GM12878 (cell line): ENCODE results near the gene CDCP1. TPM values are rescaled to one million over a fixed set of nuclear protein-coding genes. Genes with fewer than 3 reads are reported as not detected.

Source experiments
- ATAC-seq: fragments of 200-7000 bp; cut with Tn5 transposase; 3 replicates; pipeline ENCODE4 v1.9.1; 2020; ENCODE audit warnings: mild to moderate bottlenecking, moderate library complexity
- BruUV-seq: library from RNA; stranded (reverse); fragments of 400-500 nt; replicated peaks from 2 replicates; lab custom pipeline; 2021; lab: Mats Ljungman, UMichigan
- CTCF ChIA-PET: fragments of 300-600 bp; sonication (Branson Sonifier 250); formaldehyde crosslinking; extraction: SDS; loops from one replicate; lab custom pipeline; 2021; ENCODE audit warnings: inconsistent platforms; lab: Yijun Ruan, JAX
- POLR2A ChIA-PET: fragments of 350-600 bp; formaldehyde crosslinking; extraction: SDS; loops from one replicate; lab custom pipeline; 2021; ENCODE audit warnings: inconsistent platforms; lab: Charles Lee
- RAD21 ChIA-PET: fragments of 300-600 bp; sonication (Branson Sonifier 250); formaldehyde crosslinking; loops from one replicate; lab custom pipeline; 2023; ENCODE audit warnings: antibody characterized with exemption; ENCODE audit not compliant: unreplicated experiment; lab: Charles Lee
- SMC1A ChIA-PET: fragments of 300-600 bp; sonication (Branson Sonifier 250); formaldehyde crosslinking; loops from one replicate; lab custom pipeline; 2023; ENCODE audit not compliant: unreplicated experiment, uncharacterized antibody; lab: Charles Lee
- DNase-seq: peaks from one replicate; pipeline ENCODE4 v3.0.0-alpha.2; 2011; ENCODE audit warnings: low read depth, low spot score
- FAIRE-seq: peaks from 3 replicates; lab custom pipeline; 2011; peaks lifted over from hg19 to GRCh38; lab: Jason Lieb, UNC
- H2AFZ ChIP-seq: 2 replicates; pipeline ENCODE4 v1.6.0; 2011; ENCODE audit warnings: low read depth, low read length, control low read depth; ENCODE audit not compliant: control insufficient read depth
- H3K27ac ChIP-seq: 2 replicates; pipeline ENCODE4 v1.5.1; 2011; ENCODE audit warnings: control low read depth; ENCODE audit not compliant: control insufficient read depth, insufficient read depth
- H3K27me3 ChIP-seq, 2 experiments: replicated peaks in 1 of 2; 2 replicates each; pipeline versions ENCODE4 v1.6.0 to v1.6.1; 2011; ENCODE audit warnings: low read length in 1 of 2; ENCODE audit not compliant: control insufficient read depth in 2 of 2, insufficient read depth in 2 of 2
- H3K36me3 ChIP-seq, 2 experiments: 2 replicates each; pipeline ENCODE4 v1.5.1; 2011; ENCODE audit warnings: low read length in 1 of 2; ENCODE audit not compliant: control insufficient read depth in 2 of 2, insufficient read depth in 2 of 2
- H3K4me1 ChIP-seq: 2 replicates; pipeline ENCODE4 v1.6.1; 2011; ENCODE audit warnings: mild to moderate bottlenecking, low read length, moderate library complexity, mixed read lengths; ENCODE audit not compliant: control insufficient read depth, insufficient read depth
- H3K4me2 ChIP-seq: 2 replicates; pipeline ENCODE4 v1.6.0; 2011; ENCODE audit warnings: control low read depth; ENCODE audit not compliant: control insufficient read depth, insufficient read depth
- H3K4me3 ChIP-seq: fragments of 200-600 bp; sonication (generic); 2 replicates; pipeline ENCODE4 v1.5.1; 2016
- H3K79me2 ChIP-seq: 2 replicates; pipeline ENCODE4 v1.6.0; 2011; ENCODE audit warnings: low read length; ENCODE audit not compliant: control insufficient read depth, insufficient read depth
- H3K9ac ChIP-seq: 2 replicates; pipeline ENCODE4 v1.8.0; 2011; ENCODE audit warnings: low read length, control low read depth, mixed read lengths; ENCODE audit not compliant: control insufficient read depth, insufficient read depth
- H3K9me3 ChIP-seq: replicated peaks from 3 replicates; pipeline ENCODE4 v1.5.1; 2011; ENCODE audit warnings: mild to moderate bottlenecking, low read length; ENCODE audit not compliant: control insufficient read depth, insufficient read depth
- H4K20me1 ChIP-seq: 2 replicates; pipeline ENCODE4 v1.6.0; 2011; ENCODE audit not compliant: control insufficient read depth, insufficient read depth
- ATF7 ChIP-seq: fragments of 450-650 bp; IDR thresholded peaks from 2 replicates; pipeline ENCODE4 v1.6.1; 2016; ENCODE audit warnings: low read depth, mild to moderate bottlenecking
- BMI1 ChIP-seq: fragments of 450-650 bp; IDR thresholded peaks from 2 replicates; pipeline ENCODE4 v1.6.1; 2016; ENCODE audit warnings: mild to moderate bottlenecking, moderate library complexity, borderline replicate concordance
- IRF4 ChIP-seq: IDR thresholded peaks from 2 replicates; pipeline ENCODE4 v1.6.1; 2011; ENCODE audit warnings: low read depth, low read length
- KDM1A ChIP-seq: fragments of 200-600 bp; sonication (generic); IDR thresholded peaks from 2 replicates; pipeline ENCODE4 v1.6.1; 2016; ENCODE audit warnings: borderline replicate concordance
- MYC ChIP-seq: IDR thresholded peaks from 2 replicates; pipeline ENCODE4 v1.6.1; 2011; ENCODE audit warnings: mild to moderate bottlenecking, low read length, moderate library complexity, inconsistent platforms; ENCODE audit not compliant: insufficient read depth, insufficient replicate concordance, insufficient read length, severe bottlenecking
- NFIC ChIP-seq: IDR thresholded peaks from 2 replicates; pipeline ENCODE4 v1.6.1; 2012; ENCODE audit warnings: low read depth, mild to moderate bottlenecking, inconsistent platforms, low read length, moderate library complexity
- NRF1 ChIP-seq: conservative IDR thresholded peaks from 2 replicates; pipeline ENCODE4 v1.6.1; 2011; ENCODE audit warnings: mild to moderate bottlenecking, low read depth, low read length, improper control_type of control experiment
- POLR2A ChIP-seq: IDR thresholded peaks from 2 replicates; pipeline ENCODE4 v1.6.1; 2011; ENCODE audit warnings: low read depth, mild to moderate bottlenecking, low read length
- RB1 ChIP-seq: fragments of 450-650 bp; formaldehyde crosslinking; IDR thresholded peaks from 2 replicates; pipeline ENCODE4 v1.6.1; 2017; ENCODE audit warnings: mild to moderate bottlenecking, borderline replicate concordance
- RFX5 ChIP-seq: IDR thresholded peaks from 2 replicates; pipeline ENCODE4 v1.6.1; 2011; ENCODE audit warnings: low read depth, low read length, improper control_type of control experiment
- YBX1 ChIP-seq: fragments of 450-650 bp; IDR thresholded peaks from 2 replicates; pipeline ENCODE4 v1.6.1; 2016; ENCODE audit warnings: antibody characterized with exemption
- WGBS: methylation state at CpG from one replicate; pipeline ENCODE4 v1.1.6; 2016; ENCODE audit warnings: low lambda C conversion rate; ENCODE audit not compliant: insufficient replicate concordance, insufficient coverage; ENCODE audit errors: missing lambda C conversion rate; 5-methylcytosine and 5-hydroxymethylcytosine counted together
- in situ Hi-C: fragments of 300-500 bp; cut with MboI; formaldehyde crosslinking; loops from 9 replicates; pipeline ENCODE4 v1.14.3; 2018; ENCODE audit warnings: mixed read lengths
- intact Hi-C: fragments of 100-400 bp; cut with micrococcal nuclease; formaldehyde crosslinking; loops from one replicate; pipeline ENCODE4 v1.14.2; 2022; ENCODE audit not compliant: unreplicated experiment
- polyA plus RNA-seq, 11 experiments: library from polyadenylated mRNA; depleted of rRNA in 4 of 11; unstranded in 6 of 11; stranded (reverse) in 5 of 11; fragments of >200 nt; fragmentation: Nextera tagmentation in 4 of 11; fragmentation: Illumina TruSeq in 1 of 11; extraction: Ambion mirVana in 4 of 11; extraction: Trizol in 1 of 11; gene quantifications; 1 replicate in 1 of 11; 2 replicates in 10 of 11; pipeline versions ENCODE4 v1.2.1 to v1.2.3, GENCODE V29; 2011 to 2016; ENCODE audit warnings: inconsistent platforms in 2 of 11, missing spikeins in 2 of 11, low read depth in 1 of 11
- total RNA-seq, 4 experiments: library from RNA; depleted of rRNA in 3 of 4; stranded (reverse); fragments of >200 nt in 3 of 4; fragmentation: Illumina TruSeq in 1 of 4; extraction: Trizol in 1 of 4; gene quantifications; 2 replicates each; pipeline versions ENCODE4 v1.2.1 to v1.2.3, GENCODE V29; 2013 to 2021
- TF ChIP-seq, protein P1 (sequence below): fragments of 450-650 bp; IDR thresholded peaks from 2 replicates; pipeline ENCODE4 v1.6.1; 2017; ENCODE audit warnings: borderline replicate concordance
- TF ChIP-seq, protein P2 (sequence below): fragments of 450-650 bp; IDR thresholded peaks from 2 replicates; pipeline ENCODE4 v1.6.1; 2018; ENCODE audit warnings: mild to moderate bottlenecking, low read depth, moderate library complexity; ENCODE audit not compliant: partially characterized antibody
- TF ChIP-seq, protein P3 (sequence below): fragments of 450-650 bp; formaldehyde crosslinking; IDR thresholded peaks from 2 replicates; pipeline ENCODE4 v1.4.0; 2020; ENCODE audit warnings: mild to moderate bottlenecking, moderate library complexity

The CDCP1 gene
- total and polyA plus RNA-seq, 10 of the 15 experiments (the other 5 are each of a cell fraction or from before 2014, with no cell fraction given): 0.35 to 2.2 (median 0.86) TPM

DNA sequence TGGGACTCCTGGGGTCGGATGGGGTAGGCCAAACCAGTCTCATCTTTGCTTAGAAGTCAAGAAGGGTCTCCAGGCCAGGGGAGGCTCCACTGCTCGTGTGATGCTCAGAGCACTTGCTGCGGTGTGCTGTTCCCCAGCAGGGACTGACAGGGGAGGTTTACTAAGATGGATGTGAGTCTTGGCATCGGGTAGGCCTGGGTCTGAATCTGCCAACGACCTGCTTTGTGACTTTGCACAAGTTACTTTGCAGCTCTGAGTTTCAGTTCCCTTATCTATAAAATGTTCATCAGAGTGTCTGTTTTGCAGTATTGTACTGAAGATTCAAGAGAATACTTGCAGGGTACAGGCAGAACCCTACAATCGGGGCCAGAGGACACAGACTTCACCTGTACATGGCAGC, 17.3 kb upstream of the CDCP1 start (continued):
- TF ChIP-seq, protein P1, sequence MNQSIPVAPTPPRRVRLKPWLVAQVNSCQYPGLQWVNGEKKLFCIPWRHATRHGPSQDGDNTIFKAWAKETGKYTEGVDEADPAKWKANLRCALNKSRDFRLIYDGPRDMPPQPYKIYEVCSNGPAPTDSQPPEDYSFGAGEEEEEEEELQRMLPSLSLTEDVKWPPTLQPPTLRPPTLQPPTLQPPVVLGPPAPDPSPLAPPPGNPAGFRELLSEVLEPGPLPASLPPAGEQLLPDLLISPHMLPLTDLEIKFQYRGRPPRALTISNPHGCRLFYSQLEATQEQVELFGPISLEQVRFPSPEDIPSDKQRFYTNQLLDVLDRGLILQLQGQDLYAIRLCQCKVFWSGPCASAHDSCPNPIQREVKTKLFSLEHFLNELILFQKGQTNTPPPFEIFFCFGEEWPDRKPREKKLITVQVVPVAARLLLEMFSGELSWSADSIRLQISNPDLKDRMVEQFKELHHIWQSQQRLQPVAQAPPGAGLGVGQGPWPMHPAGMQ: no peak
- 0 out of 2 replicates have a peak, but pooled peaks have one; percentile 16 for TF ChIP-seq ATF7
- TF ChIP-seq BMI1: no peak
- 0 out of 2 replicates have a peak, but pooled peaks have one; percentile 50 for TF ChIP-seq IRF4

DNA sequence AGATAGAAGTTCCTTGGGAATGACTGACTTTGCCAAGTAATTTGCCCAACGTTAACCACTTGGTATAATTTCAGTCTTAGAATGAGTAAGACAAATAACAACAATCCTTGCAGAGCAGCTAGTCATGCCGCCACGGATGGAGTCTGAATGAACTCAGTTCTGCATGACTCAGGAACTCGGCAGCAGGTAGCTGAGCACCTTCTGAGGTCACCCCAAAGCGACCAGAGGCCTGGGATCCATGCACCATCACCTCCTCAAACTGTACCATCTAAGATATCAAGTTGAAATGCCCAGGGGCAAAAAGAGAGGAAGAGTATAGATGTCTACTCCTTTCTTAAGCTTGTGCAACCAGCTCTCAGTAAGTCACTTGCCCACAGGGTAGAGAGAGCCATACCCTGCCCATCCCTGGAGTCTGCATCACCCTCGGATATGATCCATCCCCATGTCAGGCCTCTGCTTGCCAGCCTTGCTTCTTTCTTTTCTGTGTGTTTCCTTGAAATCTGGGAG, 8.5 kb upstream of the CDCP1 start:
- ChIA-PET RAD21 (interaction anchor here (1.1 kb wide), 1 partner anchor 37 kb away, joined by 3 read pairs; no protein-coding TSS in a partner anchor), SMC1A (interaction anchor here (0.7 to 2.5 kb wide), 8 partner anchors 9 to 115 kb away, joined by 3 to 8 read pairs (median 4); no protein-coding TSS in a partner anchor), CTCF (interaction anchor here (1.1 to 1.2 kb wide), 2 partner anchors 55 to 168 kb away, joined by 3 to 7 read pairs; no protein-coding TSS in a partner anchor), POLR2A (interaction anchor here (1.3 kb wide), 1 partner anchor 40 kb away, joined by 3 read pairs; no protein-coding TSS in a partner anchor)
- no peak for DNase-seq
- H3K9me3 ChIP-seq: no peaks in the 10 kb centered on the region; the same call in 2 of the 3 replicates
- no peak for FAIRE-seq
- no peak overlapping the region for H2AFZ ChIP-seq
- H3K4me2 ChIP-seq: no peak overlapping the region
- intact Hi-C loops: no loop called here
- no peaks in the 10 kb centered on the region; a peak in 2 of 4 replicates for H3K27me3 ChIP-seq
- no peak for ATAC-seq
- no peaks in the 10 kb centered on the region for H3K36me3 ChIP-seq
- no peak overlapping the region for H3K9ac ChIP-seq
- in situ Hi-C loops: no loop called here
- H4K20me1 ChIP-seq: no peaks in the 10 kb centered on the region
- H3K4me1 ChIP-seq: no peaks in the 10 kb centered on the region
- no peak overlapping the region for H3K27ac ChIP-seq
- H3K79me2 ChIP-seq: no peaks in the 10 kb centered on the region
- BruUV-seq: no TSS peak
- H3K4me3 ChIP-seq: no peak overlapping the region
- 16% methylated on average over 6 of the region's 6 CpGs for WGBS
- TF ChIP-seq NRF1 (no peak), YBX1 (no peak), KDM1A (no peak), RB1 (no peak), RFX5 (no peak), NFIC (no peak), POLR2A (no peak), MYC (no peak)
- TF ChIP-seq, protein P2, sequence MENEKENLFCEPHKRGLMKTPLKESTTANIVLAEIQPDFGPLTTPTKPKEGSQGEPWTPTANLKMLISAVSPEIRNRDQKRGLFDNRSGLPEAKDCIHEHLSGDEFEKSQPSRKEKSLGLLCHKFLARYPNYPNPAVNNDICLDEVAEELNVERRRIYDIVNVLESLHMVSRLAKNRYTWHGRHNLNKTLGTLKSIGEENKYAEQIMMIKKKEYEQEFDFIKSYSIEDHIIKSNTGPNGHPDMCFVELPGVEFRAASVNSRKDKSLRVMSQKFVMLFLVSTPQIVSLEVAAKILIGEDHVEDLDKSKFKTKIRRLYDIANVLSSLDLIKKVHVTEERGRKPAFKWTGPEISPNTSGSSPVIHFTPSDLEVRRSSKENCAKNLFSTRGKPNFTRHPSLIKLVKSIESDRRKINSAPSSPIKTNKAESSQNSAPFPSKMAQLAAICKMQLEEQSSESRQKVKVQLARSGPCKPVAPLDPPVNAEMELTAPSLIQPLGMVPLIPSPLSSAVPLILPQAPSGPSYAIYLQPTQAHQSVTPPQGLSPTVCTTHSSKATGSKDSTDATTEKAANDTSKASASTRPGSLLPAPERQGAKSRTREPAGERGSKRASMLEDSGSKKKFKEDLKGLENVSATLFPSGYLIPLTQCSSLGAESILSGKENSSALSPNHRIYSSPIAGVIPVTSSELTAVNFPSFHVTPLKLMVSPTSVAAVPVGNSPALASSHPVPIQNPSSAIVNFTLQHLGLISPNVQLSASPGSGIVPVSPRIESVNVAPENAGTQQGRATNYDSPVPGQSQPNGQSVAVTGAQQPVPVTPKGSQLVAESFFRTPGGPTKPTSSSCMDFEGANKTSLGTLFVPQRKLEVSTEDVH: no peak
- TF ChIP-seq, protein P3, sequence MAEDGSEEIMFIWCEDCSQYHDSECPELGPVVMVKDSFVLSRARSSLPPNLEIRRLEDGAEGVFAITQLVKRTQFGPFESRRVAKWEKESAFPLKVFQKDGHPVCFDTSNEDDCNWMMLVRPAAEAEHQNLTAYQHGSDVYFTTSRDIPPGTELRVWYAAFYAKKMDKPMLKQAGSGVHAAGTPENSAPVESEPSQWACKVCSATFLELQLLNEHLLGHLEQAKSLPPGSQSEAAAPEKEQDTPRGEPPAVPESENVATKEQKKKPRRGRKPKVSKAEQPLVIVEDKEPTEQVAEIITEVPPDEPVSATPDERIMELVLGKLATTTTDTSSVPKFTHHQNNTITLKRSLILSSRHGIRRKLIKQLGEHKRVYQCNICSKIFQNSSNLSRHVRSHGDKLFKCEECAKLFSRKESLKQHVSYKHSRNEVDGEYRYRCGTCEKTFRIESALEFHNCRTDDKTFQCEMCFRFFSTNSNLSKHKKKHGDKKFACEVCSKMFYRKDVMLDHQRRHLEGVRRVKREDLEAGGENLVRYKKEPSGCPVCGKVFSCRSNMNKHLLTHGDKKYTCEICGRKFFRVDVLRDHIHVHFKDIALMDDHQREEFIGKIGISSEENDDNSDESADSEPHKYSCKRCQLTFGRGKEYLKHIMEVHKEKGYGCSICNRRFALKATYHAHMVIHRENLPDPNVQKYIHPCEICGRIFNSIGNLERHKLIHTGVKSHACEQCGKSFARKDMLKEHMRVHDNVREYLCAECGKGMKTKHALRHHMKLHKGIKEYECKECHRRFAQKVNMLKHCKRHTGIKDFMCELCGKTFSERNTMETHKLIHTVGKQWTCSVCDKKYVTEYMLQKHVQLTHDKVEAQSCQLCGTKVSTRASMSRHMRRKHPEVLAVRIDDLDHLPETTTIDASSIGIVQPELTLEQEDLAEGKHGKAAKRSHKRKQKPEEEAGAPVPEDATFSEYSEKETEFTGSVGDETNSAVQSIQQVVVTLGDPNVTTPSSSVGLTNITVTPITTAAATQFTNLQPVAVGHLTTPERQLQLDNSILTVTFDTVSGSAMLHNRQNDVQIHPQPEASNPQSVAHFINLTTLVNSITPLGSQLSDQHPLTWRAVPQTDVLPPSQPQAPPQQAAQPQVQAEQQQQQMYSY (CRISPR knock-in tag): no peak
